ENCODE data around the gene FARP1. TPM values are rescaled to one million over a fixed set of nuclear protein-coding genes. Genes with fewer than 3 reads are reported as not detected.

The FARP1 gene
- total RNA-seq, 4 donors from 2014 or later, result 21.2 to 56.5 (median 35.1) TPM

- H3K9me3 ChIP-seq, result no peaks in the 10 kb centered on the region
- peaks cover 11 to 74% (median 54%) of the 10 kb centered on the region in 4 donors for H3K36me3 ChIP-seq
- TF ChIP-seq, protein P1, sequence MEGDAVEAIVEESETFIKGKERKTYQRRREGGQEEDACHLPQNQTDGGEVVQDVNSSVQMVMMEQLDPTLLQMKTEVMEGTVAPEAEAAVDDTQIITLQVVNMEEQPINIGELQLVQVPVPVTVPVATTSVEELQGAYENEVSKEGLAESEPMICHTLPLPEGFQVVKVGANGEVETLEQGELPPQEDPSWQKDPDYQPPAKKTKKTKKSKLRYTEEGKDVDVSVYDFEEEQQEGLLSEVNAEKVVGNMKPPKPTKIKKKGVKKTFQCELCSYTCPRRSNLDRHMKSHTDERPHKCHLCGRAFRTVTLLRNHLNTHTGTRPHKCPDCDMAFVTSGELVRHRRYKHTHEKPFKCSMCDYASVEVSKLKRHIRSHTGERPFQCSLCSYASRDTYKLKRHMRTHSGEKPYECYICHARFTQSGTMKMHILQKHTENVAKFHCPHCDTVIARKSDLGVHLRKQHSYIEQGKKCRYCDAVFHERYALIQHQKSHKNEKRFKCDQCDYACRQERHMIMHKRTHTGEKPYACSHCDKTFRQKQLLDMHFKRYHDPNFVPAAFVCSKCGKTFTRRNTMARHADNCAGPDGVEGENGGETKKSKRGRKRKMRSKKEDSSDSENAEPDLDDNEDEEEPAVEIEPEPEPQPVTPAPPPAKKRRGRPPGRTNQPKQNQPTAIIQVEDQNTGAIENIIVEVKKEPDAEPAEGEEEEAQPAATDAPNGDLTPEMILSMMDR (IDR thresholded peaks at IDR 0.05), result no peak
- TF ChIP-seq POLR2AphosphoS5 (IDR thresholded peaks at IDR 0.05) (no peak), POLR2A (IDR thresholded peaks at IDR 0.05; ENCODE audit: low read depth) (no peak), EP300 (IDR thresholded peaks at IDR 0.05) (no peak)
- 75% methylated on average over 8 of the region's 8 CpGs for WGBS
- H3K4me1 ChIP-seq, result peaks cover 31 to 54% (median 40%) of the 10 kb centered on the region in 4 donors
- intact Hi-C loops (cut with DNase I), result no loop called here
- H3K4me3 ChIP-seq, result no peak overlapping the region
- H3K27ac ChIP-seq (replicated peaks in 1 of 4), result no peak overlapping the region
- no peak for DNase-seq (ENCODE audit: extremely low spot score)
- no peaks in the 10 kb centered on the region for H3K27me3 ChIP-seq
These were observed 320.1 kb downstream of the FARP1 start for GRCh38 chr13:98462946-98463345.

DNA sequence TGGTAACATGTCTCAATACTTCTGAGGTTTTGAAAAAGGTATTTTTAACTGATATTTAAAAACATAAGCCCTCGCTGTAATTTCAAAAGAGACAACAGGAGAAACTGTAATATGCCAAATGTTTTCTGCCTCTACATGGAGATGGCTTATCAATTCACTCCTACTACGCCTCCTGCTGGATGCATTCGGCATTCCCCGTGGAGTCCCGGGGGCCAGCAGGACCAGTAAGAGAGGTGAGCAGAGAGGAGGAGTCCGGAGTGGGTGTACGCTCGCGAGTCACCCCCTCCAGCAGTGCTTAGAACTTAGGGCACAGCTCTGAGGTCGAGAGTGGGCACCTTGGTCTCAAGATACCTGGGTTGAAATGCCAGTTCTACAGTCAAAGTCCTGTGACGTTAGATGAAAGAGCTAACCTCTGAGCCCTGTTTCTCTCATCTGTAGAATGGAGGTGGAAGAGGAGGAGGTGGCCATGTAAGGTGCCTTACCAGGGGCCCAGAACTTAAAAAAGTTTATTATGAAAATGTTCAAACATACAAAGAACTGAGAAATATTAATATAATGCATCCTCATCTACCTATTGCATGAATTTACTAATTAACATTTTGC, 323.8 kb downstream of the FARP1 start:
- Histone ChIP-seq H3K36me3 (peaks cover 0 to 60% (median 35%) of the 10 kb centered on the region in 4 donors), H3K4me1 (peaks cover 44 to 53% (median 49%) of the 10 kb centered on the region in 4 donors), H3K4me3 (no peak overlapping the region), H3K9me3 (no peaks in the 10 kb centered on the region), H3K27me3 (no peaks in the 10 kb centered on the region), H3K27ac (replicated peaks in 1 of 4) (no peak overlapping the region)
- intact Hi-C loops (cut with DNase I), result no loop called here
- no peak for DNase-seq (ENCODE audit: extremely low spot score)
- no peak for TF ChIP-seq POLR2AphosphoS5 (IDR thresholded peaks at IDR 0.05)
- no peak for TF ChIP-seq EP300 (IDR thresholded peaks at IDR 0.05)
- TF ChIP-seq, protein P1 (IDR thresholded peaks at IDR 0.05), result peak; percentile 44 to 73 (median 58)
- TF ChIP-seq POLR2A (IDR thresholded peaks at IDR 0.05; ENCODE audit: low read depth), result no peak
- WGBS, result 58% methylated on average over 7 of the region's 11 CpGs

DNA sequence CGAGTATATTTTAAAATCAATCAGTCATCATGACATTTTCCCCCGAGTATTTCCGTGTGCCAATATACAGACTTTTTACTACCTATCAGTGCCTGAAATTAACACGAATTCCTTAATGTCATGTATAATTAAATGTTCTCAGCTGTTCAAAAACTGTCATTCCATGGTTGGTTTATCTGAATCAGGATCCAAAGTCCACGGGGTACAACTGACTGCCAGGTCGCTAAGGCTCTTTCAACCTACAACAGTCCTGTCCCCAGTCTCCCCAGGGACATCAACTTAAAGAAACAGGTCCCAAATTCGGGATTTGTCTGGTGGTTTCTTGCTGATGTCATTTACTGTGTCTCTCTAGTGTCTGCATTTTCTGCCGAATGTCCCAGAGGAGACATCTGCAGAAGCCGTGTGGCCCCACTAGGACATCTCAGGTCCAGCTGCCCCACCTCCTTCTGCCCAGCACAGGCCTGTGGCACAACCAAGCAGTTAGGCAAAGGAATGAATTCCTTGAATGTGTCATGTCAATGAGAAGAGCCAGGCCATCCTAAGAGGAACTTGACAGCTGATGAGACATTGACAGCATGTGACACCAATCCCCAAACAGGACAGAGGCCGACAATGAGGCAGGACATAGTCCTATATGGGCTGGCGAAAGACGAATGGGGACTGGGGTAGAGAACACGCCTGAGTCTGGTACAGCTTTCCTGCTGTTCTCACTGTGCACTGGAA, 324.5 kb downstream of the FARP1 start:
- Histone ChIP-seq H3K27me3 (no peaks in the 10 kb centered on the region), H3K4me3 (no peak overlapping the region), H3K9me3 (no peaks in the 10 kb centered on the region), H3K27ac (replicated peaks in 1 of 4) (peak overlapping the region in 3 of 4 donors; percentile 13 to 29 (median 27)), H3K36me3 (peaks cover 0 to 60% (median 37%) of the 10 kb centered on the region in 4 donors), H3K4me1 (peaks cover 43 to 51% (median 46%) of the 10 kb centered on the region in 4 donors)
- 80% methylated on average over 11 of the region's 13 CpGs for WGBS
- intact Hi-C loops (cut with DNase I), result no loop called here
- TF ChIP-seq POLR2AphosphoS5 (IDR thresholded peaks at IDR 0.05), result no peak
- TF ChIP-seq EP300 (IDR thresholded peaks at IDR 0.05), result no peak
- TF ChIP-seq, protein P1 (IDR thresholded peaks at IDR 0.05), result no peak
- TF ChIP-seq POLR2A (IDR thresholded peaks at IDR 0.05; ENCODE audit: low read depth), result no peak
- DNase-seq (ENCODE audit: extremely low spot score), result no peak

DNA sequence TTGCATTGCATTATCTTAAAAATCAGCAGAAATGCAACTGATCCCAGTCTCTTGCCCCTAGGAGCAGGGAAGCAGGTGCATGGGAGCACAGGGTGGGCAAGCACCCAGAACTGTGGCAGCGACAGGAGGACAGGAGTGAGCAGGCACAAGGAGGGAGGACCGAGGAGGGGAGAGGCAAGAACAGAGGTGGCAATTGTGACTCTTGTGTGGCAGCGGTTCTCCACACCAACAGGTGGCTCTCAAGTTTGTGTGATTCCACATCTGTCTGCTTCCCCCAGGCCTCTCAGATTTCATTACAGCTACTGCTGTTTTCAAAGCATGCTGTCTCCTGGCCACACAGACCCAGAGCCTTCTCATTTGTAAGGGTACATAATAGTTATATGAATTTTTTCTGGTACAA, 325.5 kb downstream of the FARP1 start:
- TF ChIP-seq POLR2AphosphoS5 (IDR thresholded peaks at IDR 0.05) (no peak), POLR2A (IDR thresholded peaks at IDR 0.05; ENCODE audit: low read depth) (no peak), EP300 (IDR thresholded peaks at IDR 0.05) (no peak)
- TF ChIP-seq, protein P1 (IDR thresholded peaks at IDR 0.05), result no peak
- DNase-seq (ENCODE audit: extremely low spot score), result no peak
- intact Hi-C loops (cut with DNase I), result no loop called here
- 58% methylated on average over 3 of the region's 3 CpGs for WGBS
- Histone ChIP-seq H3K27me3 (no peaks in the 10 kb centered on the region), H3K9me3 (no peaks in the 10 kb centered on the region), H3K4me3 (no peak overlapping the region), H3K4me1 (peaks cover 36 to 45% (median 41%) of the 10 kb centered on the region in 4 donors), H3K27ac (replicated peaks in 1 of 4) (peak overlapping the region in 3 of 4 donors; percentile 13 to 29 (median 27)), H3K36me3 (peaks cover 0 to 59% (median 34%) of the 10 kb centered on the region in 4 donors)

Measured in esophagus muscularis mucosa (tissue), 4 donors.